HCT116 (cell line): ENCODE measurements around the gene ALKBH2. TPM values are rescaled to one million over a fixed set of nuclear protein-coding genes. Genes with fewer than 3 reads are reported as not detected.

Experiments
- ATAC-seq: fragments of 200-7000 bp; cut with Tn5 transposase; 2 replicates; pipeline ENCODE4 v1.9.1; 2020; ENCODE audit warnings: mild to moderate bottlenecking, moderate library complexity
- BruUV-seq: library from RNA; stranded (reverse); fragments of 400-500 nt; replicated peaks from 2 replicates; lab custom pipeline; 2021; lab: Mats Ljungman, UMichigan
- CTCF ChIA-PET: fragments of 300-600 bp; sonication (Branson Sonifier 250); formaldehyde crosslinking; loops from one replicate; lab custom pipeline; 2021; ENCODE audit warnings: antibody characterized with exemption; lab: Charles Lee
- POLR2A ChIA-PET: fragments of 300-600, 350-600 bp; sonication (Branson Sonifier 250); formaldehyde crosslinking; loops from one replicate; lab custom pipeline; 2021; ENCODE audit warnings: antibody characterized with exemption; lab: Charles Lee
- RAD21 ChIA-PET, 2 experiments: fragments of 300-600 bp; sonication (Branson Sonifier 250); formaldehyde crosslinking; loops; one replicate each; lab custom pipeline; 2023; ENCODE audit warnings: low total read pairs in 2 of 2; ENCODE audit not compliant: uncharacterized antibody in 2 of 2, unreplicated experiment in 2 of 2, low non-redundant PET in 1 of 2; lab: Charles Lee
- DNase-seq: peaks from one replicate; pipeline ENCODE4 v3.0.0-alpha.2; 2010; ENCODE audit warnings: low read depth, low spot score
- H2AFZ ChIP-seq: fragments of 200-600 bp; shearing (Covaris generic), sonication (generic); 2 replicates; pipeline ENCODE4 v1.6.1; 2017; ENCODE audit warnings: low read depth, mixed run types, mixed read lengths, antibody characterized with exemption, low read length; ENCODE audit not compliant: poor library complexity, severe bottlenecking
- H3K27ac ChIP-seq: 2 replicates; pipeline ENCODE4 v1.5.1; 2012; ENCODE audit warnings: low read depth, low read length
- H3K27me3 ChIP-seq: fragments of 200-600 bp; sonication (generic); 2 replicates; pipeline ENCODE4 v1.6.1; 2016; ENCODE audit warnings: mixed run types, low read length, mixed read lengths; ENCODE audit not compliant: insufficient read depth
- H3K36me3 ChIP-seq, 2 experiments: fragments of 200-500 bp in 1 of 2; fragments of 200-600 bp in 1 of 2; sonication (Bioruptor generic) in 1 of 2; sonication (generic) in 1 of 2; 2 replicates each; pipeline versions ENCODE4 v1.5.1 to v1.6.1; 2014 to 2016; ENCODE audit warnings: low read length in 2 of 2, inconsistent platforms in 1 of 2, mixed read lengths in 1 of 2, mixed run types in 1 of 2; ENCODE audit not compliant: insufficient read depth in 2 of 2, control insufficient read depth in 1 of 2
- H3K4me1 ChIP-seq, 2 experiments: fragments of 200-600 bp in 1 of 2; sonication (generic) in 1 of 2; 2 replicates each; pipeline versions ENCODE4 v1.5.1 to v1.6.1; 2012 to 2017; ENCODE audit warnings: low read length in 2 of 2, inconsistent platforms in 1 of 2, mild to moderate bottlenecking in 1 of 2, mixed read lengths in 1 of 2, mixed run types in 1 of 2, moderate library complexity in 1 of 2; ENCODE audit not compliant: insufficient read depth in 2 of 2, control insufficient read depth in 1 of 2
- H3K4me2 ChIP-seq: fragments of 200-600 bp; sonication (generic); 2 replicates; pipeline ENCODE4 v1.6.1; 2017; ENCODE audit warnings: mixed run types, low read length, mixed read lengths
- H3K4me3 ChIP-seq, 2 experiments: fragments of 200-600 bp in 1 of 2; sonication (generic) in 1 of 2; replicated peaks in 1 of 2; 2 replicates each; pipeline ENCODE4 v1.5.1; 2011 to 2016; ENCODE audit warnings: low read length in 2 of 2, control low read depth in 1 of 2, low read depth in 1 of 2, mild to moderate bottlenecking in 1 of 2, mixed read lengths in 1 of 2, mixed run types in 1 of 2
- H3K79me2 ChIP-seq: fragments of 200-600 bp; sonication (generic); 2 replicates; pipeline ENCODE4 v1.6.1; 2017; ENCODE audit warnings: mild to moderate bottlenecking, mixed run types, low read length, moderate library complexity, mixed read lengths; ENCODE audit not compliant: insufficient read depth
- H3K9ac ChIP-seq: fragments of 200-600 bp; sonication (generic); 2 replicates; pipeline ENCODE4 v1.6.1; 2016; ENCODE audit warnings: low read length, mixed read lengths
- H3K9me2 ChIP-seq: fragments of 200-600 bp; sonication (generic), shearing (Covaris generic); 2 replicates; pipeline ENCODE4 v1.6.1; 2017; ENCODE audit warnings: mixed run types, mild to moderate bottlenecking, moderate library complexity; ENCODE audit not compliant: insufficient read depth
- H3K9me3 ChIP-seq, 2 experiments: fragments of 200-500 bp in 1 of 2; fragments of 200-600 bp in 1 of 2; sonication (Bioruptor generic) in 1 of 2; sonication (generic) in 1 of 2; 2 replicates each; pipeline ENCODE4 v1.6.1; 2014 to 2017; ENCODE audit warnings: low read length in 2 of 2, mixed read lengths in 2 of 2, inconsistent platforms in 1 of 2, low read depth in 1 of 2, mild to moderate bottlenecking in 1 of 2, mixed run types in 1 of 2, moderate library complexity in 1 of 2; ENCODE audit not compliant: control insufficient read depth in 1 of 2, insufficient read depth in 1 of 2
- H4K20me1 ChIP-seq: fragments of 200-600 bp; sonication (generic), shearing (Covaris generic); 2 replicates; pipeline ENCODE4 v1.6.1; 2017; ENCODE audit warnings: mixed run types, mild to moderate bottlenecking, moderate library complexity; ENCODE audit not compliant: insufficient read depth
- ATF3 ChIP-seq: IDR thresholded peaks from 2 replicates; pipeline ENCODE4 v1.6.1; 2012
- CBX3 ChIP-seq: IDR thresholded peaks from 2 replicates; pipeline ENCODE4 v1.6.1; 2012; ENCODE audit warnings: low read depth
- CTCF ChIP-seq, 3 experiments: fragments of 200-600 bp in 1 of 3; sonication (generic) in 1 of 3; IDR thresholded peaks in 2 of 3; conservative IDR thresholded peaks in 1 of 3; 2 replicates each; pipeline ENCODE4 v1.5.1; 2012 to 2017; ENCODE audit warnings: low read depth in 2 of 3, low read length in 2 of 3, antibody characterized with exemption in 1 of 3, borderline replicate concordance in 1 of 3, control low read depth in 1 of 3, mild to moderate bottlenecking in 1 of 3, mixed read lengths in 1 of 3, mixed run types in 1 of 3, moderate library complexity in 1 of 3; ENCODE audit not compliant: insufficient read depth in 1 of 3
- EGR1 ChIP-seq: IDR thresholded peaks from 2 replicates; pipeline ENCODE4 v1.6.1; 2012; ENCODE audit warnings: low read depth
- ELF1 ChIP-seq: IDR thresholded peaks from 2 replicates; pipeline ENCODE4 v1.6.1; 2012; ENCODE audit warnings: low read depth, borderline replicate concordance
- EZH2 ChIP-seq: fragments of 200-600 bp; sonication (generic); IDR thresholded peaks from 2 replicates; pipeline ENCODE4 v1.6.1; 2017; ENCODE audit warnings: antibody characterized with exemption, mixed run types
- EZH2phosphoT487 ChIP-seq: fragments of 200-600 bp; IDR thresholded peaks from 2 replicates; pipeline ENCODE4 v1.6.1; 2018; ENCODE audit warnings: antibody characterized with exemption, borderline replicate concordance
- FOSL1 ChIP-seq: IDR thresholded peaks from 2 replicates; pipeline ENCODE4 v1.6.1; 2012; ENCODE audit warnings: low read depth
- JUND ChIP-seq: IDR thresholded peaks from 2 replicates; pipeline ENCODE4 v1.6.1; 2012
- MAX ChIP-seq: IDR thresholded peaks from 2 replicates; pipeline ENCODE4 v1.6.1; 2012
- POLR2A ChIP-seq: IDR thresholded peaks from 2 replicates; pipeline ENCODE4 v1.7.0; 2011; ENCODE audit warnings: borderline replicate concordance; ENCODE audit not compliant: insufficient read depth, insufficient read length; ENCODE audit errors: extremely low read depth
- RAD21 ChIP-seq: IDR thresholded peaks from 2 replicates; pipeline ENCODE4 v1.6.1; 2012; ENCODE audit warnings: low read depth, mild to moderate bottlenecking
- SIN3A ChIP-seq: IDR thresholded peaks from 2 replicates; pipeline ENCODE4 v1.6.1; 2012; ENCODE audit warnings: low read depth
- SP1 ChIP-seq: IDR thresholded peaks from 2 replicates; pipeline ENCODE4 v1.6.1; 2012; ENCODE audit warnings: low read depth
- SRF ChIP-seq: IDR thresholded peaks from 2 replicates; pipeline ENCODE4 v1.6.1; 2012; ENCODE audit warnings: low read depth
- TCF7L2 ChIP-seq: IDR thresholded peaks from 2 replicates; pipeline ENCODE4 v1.7.0; 2011; ENCODE audit warnings: borderline replicate concordance, inconsistent platforms; ENCODE audit not compliant: insufficient read depth, insufficient read length; ENCODE audit errors: extremely low read depth
- YY1 ChIP-seq: IDR thresholded peaks from 2 replicates; pipeline ENCODE4 v1.6.1; 2011; ENCODE audit warnings: low read length, low read depth, moderate library complexity, mild to moderate bottlenecking; ENCODE audit not compliant: insufficient replicate concordance; ENCODE audit errors: extremely low read depth
- ZBTB33 ChIP-seq: IDR thresholded peaks from 2 replicates; pipeline ENCODE4 v1.6.1; 2011; ENCODE audit warnings: mild to moderate bottlenecking, low read length, moderate library complexity; ENCODE audit not compliant: insufficient replicate concordance; ENCODE audit errors: extremely low read depth
- ZFX ChIP-seq: fragments of 450-650 bp; IDR thresholded peaks from 2 replicates; pipeline ENCODE4 v1.6.1; 2017
- ZNF274 ChIP-seq: fragments of 200-500 bp; sonication (Bioruptor generic); IDR thresholded peaks from 2 replicates; pipeline ENCODE4 v1.6.1; 2014; ENCODE audit warnings: mild to moderate bottlenecking, low read depth, low read length, inconsistent platforms
- intact Hi-C: fragments of 100-400 bp; cut with micrococcal nuclease; formaldehyde crosslinking; loops from 2 replicates; pipeline ENCODE4 v1.10.0; 2022
- total RNA-seq: library from RNA; stranded (reverse); gene quantifications from one replicate; pipeline ENCODE4 v1.2.1, GENCODE V29; 2021; ENCODE audit not compliant: unreplicated experiment

The ALKBH2 gene
- total RNA-seq, 1 experiment from 2014 or later, result 35.8 TPM

- no peak for DNase-seq
- no peak for ATAC-seq
- TF ChIP-seq EZH2, result no peak
- no peak for TF ChIP-seq YY1
- no peak for TF ChIP-seq ZNF274
- TF ChIP-seq JUND, result no peak
- TF ChIP-seq MAX, result no peak
- TF ChIP-seq ZBTB33, result no peak
- no peak for TF ChIP-seq SIN3A
- TF ChIP-seq SRF, result no peak
- no peak for TF ChIP-seq EGR1
- no peak for TF ChIP-seq CBX3
- no peak for TF ChIP-seq SP1
- no peak for TF ChIP-seq ELF1
- TF ChIP-seq EZH2phosphoT487, result no peak
- no peak for TF ChIP-seq POLR2A
- no peak for TF ChIP-seq RAD21
- no peak for TF ChIP-seq ZFX
- TF ChIP-seq ATF3, result no peak
- no peak for TF ChIP-seq CTCF (IDR thresholded peaks at IDR 0.05 in 2 of 3, conservative IDR thresholded peaks at IDR 0.05 in 1 of 3; ENCODE audit: borderline replicate concordance in 1 of 3, insufficient read depth in 1 of 3, low read depth in 2 of 3, low read length in 2 of 3)
- TF ChIP-seq TCF7L2, result no peak
- no peak for TF ChIP-seq FOSL1
- no peak overlapping the region for H2AFZ ChIP-seq
- H3K36me3 ChIP-seq, result no peaks in the 10 kb centered on the region
- no TSS peak for BruUV-seq
- H3K4me3 ChIP-seq, result no peak overlapping the region
- H3K4me1 ChIP-seq, result no peaks in the 10 kb centered on the region
- no peak overlapping the region for H3K9ac ChIP-seq
- no peaks in the 10 kb centered on the region for H3K9me2 ChIP-seq
- CTCF ChIA-PET, result interaction anchor here (3.6 kb wide), 1 partner anchor 10 kb away, joined by 15 read pairs; no protein-coding TSS in a partner anchor
- H3K27me3 ChIP-seq, result no peaks in the 10 kb centered on the region
- no peaks in the 10 kb centered on the region for H3K9me3 ChIP-seq
- intact Hi-C loops, result no loop called here
- POLR2A ChIA-PET, result no interaction called here
- H3K79me2 ChIP-seq, result no peaks in the 10 kb centered on the region
- RAD21 ChIA-PET, result no interaction called here
- no peak overlapping the region for H3K27ac ChIP-seq
- no peak overlapping the region for H3K4me2 ChIP-seq
- H4K20me1 ChIP-seq, result no peaks in the 10 kb centered on the region
Observed at GRCh38 chr12:109121346-109121880, 28.1 kb upstream of the ALKBH2 start.
